GM23338 (cell line): ENCODE results near the gene AP1S2. TPM values are rescaled to one million over a fixed set of nuclear protein-coding genes. Genes with fewer than 3 reads are reported as not detected.

Experiments
- ATAC-seq: fragments of 200-7000 bp; cut with Tn5 transposase; 3 replicates; pipeline ENCODE4 v1.9.1; 2020
- DNase-seq: peaks from one replicate; pipeline ENCODE4 v3.0.0-alpha.2; 2015; ENCODE audit warnings: low spot score
- H2AFZ ChIP-seq: fragments of 200-600 bp; sonication (generic); 2 replicates; pipeline ENCODE4 v1.8.0; 2016; ENCODE audit warnings: antibody characterized with exemption, mild to moderate bottlenecking, moderate library complexity
- H3F3A ChIP-seq: fragments of 200-600 bp; sonication (generic); replicated peaks from 2 replicates; pipeline ENCODE4 v1.8.0; 2017; ENCODE audit warnings: antibody characterized with exemption, mixed run types, low read depth
- H3K27ac ChIP-seq: fragments of 200-600 bp; sonication (generic); 2 replicates; pipeline ENCODE4 v1.6.1; 2016; ENCODE audit warnings: low read depth
- H3K27me3 ChIP-seq: fragments of 200-600 bp; sonication (generic); 2 replicates; pipeline ENCODE4 v1.8.0; 2016; ENCODE audit warnings: mild to moderate bottlenecking, mixed run types, moderate library complexity; ENCODE audit not compliant: insufficient read depth
- H3K36me3 ChIP-seq: fragments of 200-600 bp; sonication (generic); 2 replicates; pipeline ENCODE4 v1.8.0; 2016; ENCODE audit warnings: mild to moderate bottlenecking; ENCODE audit not compliant: insufficient read depth
- H3K4me1 ChIP-seq: fragments of 200-600 bp; sonication (generic); 2 replicates; pipeline ENCODE4 v1.8.0; 2016; ENCODE audit warnings: mild to moderate bottlenecking, moderate library complexity; ENCODE audit not compliant: insufficient read depth
- H3K4me2 ChIP-seq: fragments of 200-600 bp; sonication (generic); 2 replicates; pipeline ENCODE4 v1.7.1; 2017; ENCODE audit warnings: mixed run types
- H3K4me3 ChIP-seq: fragments of 200-600 bp; sonication (generic); 2 replicates; pipeline ENCODE4 v1.6.1; 2016; ENCODE audit warnings: mixed run types
- H3K79me2 ChIP-seq: fragments of 200-600 bp; sonication (generic); replicated peaks from 2 replicates; pipeline ENCODE4 v1.8.0; 2017; ENCODE audit warnings: mild to moderate bottlenecking; ENCODE audit not compliant: insufficient read depth
- H3K9me2 ChIP-seq: fragments of 200-600 bp; sonication (generic); 2 replicates; pipeline ENCODE4 v1.8.0; 2017; ENCODE audit not compliant: insufficient read depth
- H4K20me1 ChIP-seq: fragments of 200-600 bp; sonication (generic); replicated peaks from 2 replicates; pipeline ENCODE4 v1.8.0; 2017; ENCODE audit warnings: mild to moderate bottlenecking; ENCODE audit not compliant: insufficient read depth
- H3K27ac Mint-ChIP-seq: 2 replicates; pipeline ENCODE4 v1.8.0; 2020; ENCODE audit warnings: inconsistent platforms, mild to moderate bottlenecking, moderate library complexity, mixed read lengths
- H3K27me3 Mint-ChIP-seq: 3 replicates; pipeline ENCODE4 v1.8.0; 2022; ENCODE audit warnings: low read depth, mild to moderate bottlenecking, moderate library complexity, mixed read lengths, inconsistent platforms; ENCODE audit not compliant: insufficient read depth, poor library complexity
- H3K36me3 Mint-ChIP-seq: 3 replicates; pipeline ENCODE4 v1.8.0; 2021; ENCODE audit warnings: low read depth, mild to moderate bottlenecking, inconsistent platforms, moderate library complexity, mixed read lengths
- H3K4me1 Mint-ChIP-seq: 3 replicates; pipeline ENCODE4 v1.8.0; 2020; ENCODE audit warnings: mild to moderate bottlenecking, inconsistent platforms, mixed read lengths
- H3K4me3 Mint-ChIP-seq: 3 replicates; pipeline ENCODE4 v1.8.0; 2021; ENCODE audit warnings: moderate library complexity, mild to moderate bottlenecking, inconsistent platforms, mixed read lengths
- H3K9me3 Mint-ChIP-seq: 3 replicates; pipeline ENCODE4 v1.8.0; 2020; ENCODE audit warnings: moderate library complexity, mild to moderate bottlenecking, inconsistent platforms, mixed read lengths
- CREB1 ChIP-seq: fragments of 250-450 bp; sonication (Bioruptor Pico); IDR thresholded peaks from 2 replicates; pipeline ENCODE4 v1.5.0; 2020; ENCODE audit warnings: low read depth, mild to moderate bottlenecking, moderate library complexity
- JUNB ChIP-seq: IDR thresholded peaks from one replicate; pipeline ENCODE4 v1.6.1; 2016; ENCODE audit warnings: antibody characterized with exemption; ENCODE audit not compliant: unreplicated experiment
- NANOG ChIP-seq: IDR thresholded peaks from 2 replicates; pipeline ENCODE4 v1.6.1; 2016; ENCODE audit warnings: antibody characterized with exemption, borderline replicate concordance
- POLR2AphosphoS5 ChIP-seq: IDR thresholded peaks from 2 replicates; pipeline ENCODE4 v1.6.1; 2016; ENCODE audit warnings: antibody characterized with exemption, low read depth
- STAT1 ChIP-seq: IDR thresholded peaks from one replicate; pipeline ENCODE4 v1.6.1; 2016; ENCODE audit warnings: antibody characterized with exemption; ENCODE audit not compliant: unreplicated experiment
- ZNF331 ChIP-seq: fragments of 250-450 bp; sonication (Bioruptor Pico); IDR thresholded peaks from 2 replicates; pipeline ENCODE4 v1.5.0; 2020; ENCODE audit warnings: low read depth, mild to moderate bottlenecking, moderate library complexity
- polyA plus RNA-seq: library from polyadenylated mRNA; unstranded; fragments of >200 nt; fragmentation: Nextera tagmentation; extraction: Ambion mirVana; gene quantifications from 2 replicates; pipeline ENCODE4 v1.2.1, GENCODE V29; 2016
- total RNA-seq: library from RNA; depleted of rRNA; stranded (reverse); fragments of >200 nt; shearing (Covaris generic); gene quantifications from 2 replicates; pipeline ENCODE4 v1.2.3, GENCODE V29; 2014
- TF ChIP-seq, protein P1 (sequence below), 2 experiments: fragments of 200-600 bp in 1 of 2; sonication (generic) in 1 of 2; conservative IDR thresholded peaks; 2 replicates each; pipeline versions ENCODE4 v1.5.1 to v1.6.1; 2016 to 2017; ENCODE audit warnings: antibody characterized with exemption in 2 of 2, low read depth in 2 of 2, mild to moderate bottlenecking in 2 of 2, moderate library complexity in 1 of 2
- TF ChIP-seq, protein P2 (sequence below): IDR thresholded peaks from 2 replicates; pipeline ENCODE4 v1.6.1; 2016; ENCODE audit warnings: antibody characterized with exemption
- TF ChIP-seq, protein P3 (sequence below): fragments of 250-450 bp; sonication (Bioruptor Pico); IDR thresholded peaks from 2 replicates; pipeline ENCODE4 v1.5.0; 2020; ENCODE audit warnings: mild to moderate bottlenecking, moderate library complexity

AP1S2 gene
- total and polyA plus RNA-seq, 2 experiments from 2014 or later: 160 to 251 TPM

DNA sequence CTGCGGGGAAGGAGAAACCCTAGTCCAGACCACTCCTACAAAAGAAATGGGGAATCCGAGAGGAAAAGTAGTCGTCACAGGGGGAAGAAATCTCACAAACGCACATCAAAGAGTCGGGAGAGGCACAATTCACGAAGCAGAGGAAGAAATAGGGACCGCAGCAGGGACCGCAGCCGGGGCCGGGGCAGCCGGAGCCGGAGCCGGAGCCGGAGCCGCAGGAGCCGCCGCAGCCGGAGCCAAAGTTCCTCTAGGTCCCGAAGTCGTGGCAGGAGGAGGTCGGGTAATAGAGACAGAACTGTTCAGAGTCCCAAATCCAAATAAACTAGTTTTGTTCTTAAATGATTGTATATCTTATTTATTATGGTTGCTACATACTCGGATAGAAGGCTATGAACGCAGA is 31.7 kb downstream of the AP1S2 start:
- no peaks in the 10 kb centered on the region for H3K9me3 Mint-ChIP-seq

DNA sequence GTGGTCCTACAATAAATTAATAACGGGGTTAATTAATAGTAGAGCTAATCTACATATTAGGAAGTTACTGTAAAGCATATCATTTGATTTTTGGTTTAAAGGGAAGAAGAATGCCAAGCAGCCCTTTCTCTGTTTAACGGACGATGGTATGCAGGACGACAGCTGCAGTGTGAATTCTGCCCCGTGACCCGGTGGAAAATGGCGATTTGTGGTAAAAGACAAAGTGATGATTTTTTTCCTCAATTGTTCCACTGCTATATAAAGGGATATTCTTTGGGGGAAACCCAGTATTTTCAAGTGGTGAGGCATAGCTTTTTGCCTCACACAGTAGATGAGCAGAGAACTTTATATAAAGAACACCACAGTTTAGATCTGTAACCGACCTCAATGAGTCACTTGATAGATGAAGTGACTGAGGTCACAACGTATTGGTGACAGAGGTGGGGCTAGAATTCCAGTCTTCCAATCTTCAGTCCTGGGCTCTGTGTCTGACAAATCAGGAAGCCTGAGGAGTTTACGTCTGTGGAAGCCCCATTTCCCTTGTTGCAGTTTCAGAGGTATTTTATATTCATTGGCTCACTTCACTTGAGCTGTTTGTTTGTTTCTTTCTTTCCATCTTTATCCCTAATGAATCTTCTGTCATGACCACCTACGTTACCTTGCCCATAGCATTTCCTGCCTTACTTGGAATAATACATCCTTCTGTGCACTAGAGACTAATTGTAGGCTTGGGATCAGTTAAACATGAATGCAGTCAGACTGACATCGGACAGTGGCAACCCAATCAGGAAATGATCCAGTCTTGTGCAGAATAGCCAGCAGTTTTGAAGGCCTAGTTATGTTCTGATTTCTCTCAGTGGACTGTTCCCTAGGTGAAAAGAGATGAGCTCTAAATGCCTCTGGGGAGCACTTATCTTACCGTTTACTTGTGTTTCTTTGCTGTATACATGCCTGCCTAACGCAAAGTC is 34.2 kb downstream of the AP1S2 start:
- H3K9me2 ChIP-seq: no peaks in the 10 kb centered on the region
- Mint-ChIP-seq H3K4me1 (peaks cover 23% of the 10 kb centered on the region), H3K4me3 (no peak overlapping the region), H3K27ac (peak overlapping the region; percentile 71), H3K9me3 (no peaks in the 10 kb centered on the region), H3K27me3 (peaks cover 2% of the 10 kb centered on the region), H3K36me3 (peaks cover 45% of the 10 kb centered on the region)
- H3K27ac ChIP-seq: no peak overlapping the region
- no peak overlapping the region for H3K4me3 ChIP-seq
- peaks cover 7% of the 10 kb centered on the region; the same call in 1 of the 2 replicates for H3K36me3 ChIP-seq
- no peak overlapping the region for H3K4me2 ChIP-seq
- DNase-seq: no peak
- no peaks in the 10 kb centered on the region for H3K27me3 ChIP-seq
- no peaks in the 10 kb centered on the region for H3F3A ChIP-seq
- H2AFZ ChIP-seq: no peak overlapping the region
- peaks cover 12% of the 10 kb centered on the region for H3K4me1 ChIP-seq
- no peak for ATAC-seq
- H4K20me1 ChIP-seq: no peaks in the 10 kb centered on the region
- no peaks in the 10 kb centered on the region for H3K79me2 ChIP-seq
- TF ChIP-seq STAT1: no peak
- TF ChIP-seq, protein P1, sequence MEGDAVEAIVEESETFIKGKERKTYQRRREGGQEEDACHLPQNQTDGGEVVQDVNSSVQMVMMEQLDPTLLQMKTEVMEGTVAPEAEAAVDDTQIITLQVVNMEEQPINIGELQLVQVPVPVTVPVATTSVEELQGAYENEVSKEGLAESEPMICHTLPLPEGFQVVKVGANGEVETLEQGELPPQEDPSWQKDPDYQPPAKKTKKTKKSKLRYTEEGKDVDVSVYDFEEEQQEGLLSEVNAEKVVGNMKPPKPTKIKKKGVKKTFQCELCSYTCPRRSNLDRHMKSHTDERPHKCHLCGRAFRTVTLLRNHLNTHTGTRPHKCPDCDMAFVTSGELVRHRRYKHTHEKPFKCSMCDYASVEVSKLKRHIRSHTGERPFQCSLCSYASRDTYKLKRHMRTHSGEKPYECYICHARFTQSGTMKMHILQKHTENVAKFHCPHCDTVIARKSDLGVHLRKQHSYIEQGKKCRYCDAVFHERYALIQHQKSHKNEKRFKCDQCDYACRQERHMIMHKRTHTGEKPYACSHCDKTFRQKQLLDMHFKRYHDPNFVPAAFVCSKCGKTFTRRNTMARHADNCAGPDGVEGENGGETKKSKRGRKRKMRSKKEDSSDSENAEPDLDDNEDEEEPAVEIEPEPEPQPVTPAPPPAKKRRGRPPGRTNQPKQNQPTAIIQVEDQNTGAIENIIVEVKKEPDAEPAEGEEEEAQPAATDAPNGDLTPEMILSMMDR (conservative IDR thresholded peaks at IDR 0.05; ENCODE audit: low read depth in 2 of 2): no peak
- no peak for TF ChIP-seq NANOG
- no peak for TF ChIP-seq CREB1 (CRISPR knock-in tag)
- TF ChIP-seq POLR2AphosphoS5: no peak
- TF ChIP-seq ZNF331 (CRISPR knock-in tag): no peak
- TF ChIP-seq, protein P2, sequence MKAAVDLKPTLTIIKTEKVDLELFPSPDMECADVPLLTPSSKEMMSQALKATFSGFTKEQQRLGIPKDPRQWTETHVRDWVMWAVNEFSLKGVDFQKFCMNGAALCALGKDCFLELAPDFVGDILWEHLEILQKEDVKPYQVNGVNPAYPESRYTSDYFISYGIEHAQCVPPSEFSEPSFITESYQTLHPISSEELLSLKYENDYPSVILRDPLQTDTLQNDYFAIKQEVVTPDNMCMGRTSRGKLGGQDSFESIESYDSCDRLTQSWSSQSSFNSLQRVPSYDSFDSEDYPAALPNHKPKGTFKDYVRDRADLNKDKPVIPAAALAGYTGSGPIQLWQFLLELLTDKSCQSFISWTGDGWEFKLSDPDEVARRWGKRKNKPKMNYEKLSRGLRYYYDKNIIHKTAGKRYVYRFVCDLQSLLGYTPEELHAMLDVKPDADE: no peak
- TF ChIP-seq, protein P3, sequence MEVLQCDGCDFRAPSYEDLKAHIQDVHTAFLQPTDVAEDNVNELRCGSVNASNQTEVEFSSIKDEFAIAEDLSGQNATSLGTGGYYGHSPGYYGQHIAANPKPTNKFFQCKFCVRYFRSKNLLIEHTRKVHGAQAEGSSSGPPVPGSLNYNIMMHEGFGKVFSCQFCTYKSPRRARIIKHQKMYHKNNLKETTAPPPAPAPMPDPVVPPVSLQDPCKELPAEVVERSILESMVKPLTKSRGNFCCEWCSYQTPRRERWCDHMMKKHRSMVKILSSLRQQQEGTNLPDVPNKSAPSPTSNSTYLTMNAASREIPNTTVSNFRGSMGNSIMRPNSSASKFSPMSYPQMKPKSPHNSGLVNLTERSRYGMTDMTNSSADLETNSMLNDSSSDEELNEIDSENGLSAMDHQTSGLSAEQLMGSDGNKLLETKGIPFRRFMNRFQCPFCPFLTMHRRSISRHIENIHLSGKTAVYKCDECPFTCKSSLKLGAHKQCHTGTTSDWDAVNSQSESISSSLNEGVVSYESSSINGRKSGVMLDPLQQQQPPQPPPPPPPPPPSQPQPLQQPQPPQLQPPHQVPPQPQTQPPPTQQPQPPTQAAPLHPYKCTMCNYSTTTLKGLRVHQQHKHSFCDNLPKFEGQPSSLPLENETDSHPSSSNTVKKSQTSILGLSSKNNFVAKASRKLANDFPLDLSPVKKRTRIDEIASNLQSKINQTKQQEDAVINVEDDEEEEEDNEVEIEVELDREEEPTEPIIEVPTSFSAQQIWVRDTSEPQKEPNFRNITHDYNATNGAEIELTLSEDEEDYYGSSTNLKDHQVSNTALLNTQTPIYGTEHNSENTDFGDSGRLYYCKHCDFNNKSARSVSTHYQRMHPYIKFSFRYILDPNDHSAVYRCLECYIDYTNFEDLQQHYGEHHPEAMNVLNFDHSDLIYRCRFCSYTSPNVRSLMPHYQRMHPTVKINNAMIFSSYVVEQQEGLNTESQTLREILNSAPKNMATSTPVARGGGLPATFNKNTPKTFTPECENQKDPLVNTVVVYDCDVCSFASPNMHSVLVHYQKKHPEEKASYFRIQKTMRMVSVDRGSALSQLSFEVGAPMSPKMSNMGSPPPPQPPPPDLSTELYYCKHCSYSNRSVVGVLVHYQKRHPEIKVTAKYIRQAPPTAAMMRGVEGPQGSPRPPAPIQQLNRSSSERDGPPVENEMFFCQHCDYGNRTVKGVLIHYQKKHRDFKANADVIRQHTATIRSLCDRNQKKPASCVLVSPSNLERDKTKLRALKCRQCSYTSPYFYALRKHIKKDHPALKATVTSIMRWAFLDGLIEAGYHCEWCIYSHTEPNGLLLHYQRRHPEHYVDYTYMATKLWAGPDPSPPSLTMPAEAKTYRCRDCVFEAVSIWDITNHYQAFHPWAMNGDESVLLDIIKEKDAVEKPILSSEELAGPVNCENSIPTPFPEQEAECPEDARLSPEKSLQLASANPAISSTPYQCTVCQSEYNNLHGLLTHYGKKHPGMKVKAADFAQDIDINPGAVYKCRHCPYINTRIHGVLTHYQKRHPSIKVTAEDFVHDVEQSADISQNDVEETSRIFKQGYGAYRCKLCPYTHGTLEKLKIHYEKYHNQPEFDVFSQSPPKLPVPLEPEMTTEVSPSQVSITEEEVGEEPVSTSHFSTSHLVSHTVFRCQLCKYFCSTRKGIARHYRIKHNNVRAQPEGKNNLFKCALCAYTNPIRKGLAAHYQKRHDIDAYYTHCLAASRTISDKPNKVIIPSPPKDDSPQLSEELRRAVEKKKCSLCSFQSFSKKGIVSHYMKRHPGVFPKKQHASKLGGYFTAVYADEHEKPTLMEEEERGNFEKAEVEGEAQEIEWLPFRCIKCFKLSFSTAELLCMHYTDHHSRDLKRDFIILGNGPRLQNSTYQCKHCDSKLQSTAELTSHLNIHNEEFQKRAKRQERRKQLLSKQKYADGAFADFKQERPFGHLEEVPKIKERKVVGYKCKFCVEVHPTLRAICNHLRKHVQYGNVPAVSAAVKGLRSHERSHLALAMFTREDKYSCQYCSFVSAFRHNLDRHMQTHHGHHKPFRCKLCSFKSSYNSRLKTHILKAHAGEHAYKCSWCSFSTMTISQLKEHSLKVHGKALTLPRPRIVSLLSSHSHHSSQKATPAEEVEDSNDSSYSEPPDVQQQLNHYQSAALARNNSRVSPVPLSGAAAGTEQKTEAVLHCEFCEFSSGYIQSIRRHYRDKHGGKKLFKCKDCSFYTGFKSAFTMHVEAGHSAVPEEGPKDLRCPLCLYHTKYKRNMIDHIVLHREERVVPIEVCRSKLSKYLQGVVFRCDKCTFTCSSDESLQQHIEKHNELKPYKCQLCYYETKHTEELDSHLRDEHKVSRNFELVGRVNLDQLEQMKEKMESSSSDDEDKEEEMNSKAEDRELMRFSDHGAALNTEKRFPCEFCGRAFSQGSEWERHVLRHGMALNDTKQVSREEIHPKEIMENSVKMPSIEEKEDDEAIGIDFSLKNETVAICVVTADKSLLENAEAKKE (CRISPR knock-in tag): no peak

More for the DNA sequence above, 31.7 kb downstream of the AP1S2 start:
- peaks cover 2% of the 10 kb centered on the region for H3K27me3 Mint-ChIP-seq
- ATAC-seq (no peak), DNase-seq (no peak)
- peaks cover 9% of the 10 kb centered on the region for H3K4me1 Mint-ChIP-seq
- H3K36me3 Mint-ChIP-seq: peaks cover 39% of the 10 kb centered on the region
- Histone ChIP-seq H3K79me2 (no peaks in the 10 kb centered on the region), H3K36me3 (peaks cover under 1% of the 10 kb centered on the region; the same call in 1 of the 2 replicates), H3K4me1 (no peaks in the 10 kb centered on the region), H3K4me3 (no peak overlapping the region), H3K9me2 (no peaks in the 10 kb centered on the region), H3K27ac (no peak overlapping the region), H2AFZ (no peak overlapping the region), H3K4me2 (no peak overlapping the region), H3F3A (no peaks in the 10 kb centered on the region), H4K20me1 (no peaks in the 10 kb centered on the region), H3K27me3 (no peaks in the 10 kb centered on the region)
- no peak overlapping the region for H3K4me3 Mint-ChIP-seq
- no peak for TF ChIP-seq JUNB
- TF ChIP-seq, protein P2: no peak
- no peak overlapping the region for H3K27ac Mint-ChIP-seq
